GM19467 (cell line): ENCODE data around the gene CORO2B.

Experiments
- ATAC-seq: cut with Tn5 transposase; IDR thresholded peaks from one replicate; pipeline ENCODE4 v1.9.1; 2021; ENCODE audit warnings: mild to moderate bottlenecking, moderate library complexity; ENCODE audit not compliant: unreplicated experiment

CORO2B gene

GRCh38 chr15:68765602-68766368, 187.0 kb downstream of the CORO2B start:
- ATAC-seq, result no peak

DNA sequence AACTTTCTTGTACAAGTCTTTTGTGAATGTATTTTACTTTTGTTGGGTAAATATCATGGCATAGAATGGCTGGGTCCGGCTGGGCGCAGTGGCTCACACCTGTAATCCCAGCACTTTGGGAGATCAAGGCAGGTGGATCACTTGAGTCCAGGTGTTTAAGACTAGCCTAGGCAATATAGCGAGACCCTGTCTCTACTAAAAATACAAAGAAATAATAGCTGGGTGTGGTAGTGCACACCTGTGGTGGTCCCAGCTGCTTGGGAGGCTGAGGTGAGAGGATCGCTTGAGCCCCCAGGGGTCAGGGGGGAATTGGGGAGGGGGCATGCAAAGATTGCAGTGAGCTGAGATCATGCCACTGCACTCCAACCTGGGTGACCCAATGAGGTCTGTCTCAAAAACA, 189.0 kb downstream of the CORO2B start:
- no peak for ATAC-seq

DNA sequence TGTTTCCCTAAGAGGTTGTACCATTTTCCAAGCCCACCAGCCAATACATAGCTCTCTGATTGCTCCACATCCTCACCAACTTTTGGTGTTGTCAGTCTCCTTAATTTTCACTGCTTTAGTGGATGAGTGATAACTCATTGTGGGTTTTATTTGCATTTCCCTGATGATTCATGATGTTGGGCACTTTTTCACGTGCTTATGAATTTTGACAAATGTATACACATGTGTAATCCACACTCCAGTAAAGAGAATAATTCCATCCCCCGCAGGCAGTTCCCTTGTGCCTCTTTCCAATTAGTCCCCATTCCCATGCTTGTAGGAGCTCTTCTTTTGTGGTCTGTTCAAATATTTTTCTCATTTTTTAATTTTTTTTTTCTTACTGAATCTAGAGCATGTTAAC, 189.5 kb downstream of the CORO2B start:
- ATAC-seq, result no peak

GRCh38 chr15:68769702-68770101, 190.9 kb downstream of the CORO2B start:
- no peak for ATAC-seq

DNA sequence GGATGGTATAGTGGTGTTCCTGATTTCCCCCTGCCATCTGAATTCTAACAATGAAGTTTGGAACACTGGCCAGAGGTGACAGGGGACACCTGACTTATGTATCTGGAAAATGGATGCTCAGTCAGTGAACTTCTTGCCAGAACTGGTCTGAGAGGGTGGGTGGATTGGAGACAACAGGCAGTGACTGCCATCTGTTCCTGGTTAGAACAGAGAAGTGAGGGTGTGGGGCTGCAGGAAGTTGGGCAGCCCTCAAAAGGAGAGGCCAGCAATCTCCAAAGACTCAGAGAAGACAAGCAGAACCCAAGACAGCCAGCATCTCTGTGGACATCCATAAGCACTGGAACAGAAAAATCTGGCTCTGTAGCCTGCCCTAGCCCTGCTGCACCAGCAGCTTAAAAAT, 191.4 kb downstream of the CORO2B start:
- no peak for ATAC-seq

DNA sequence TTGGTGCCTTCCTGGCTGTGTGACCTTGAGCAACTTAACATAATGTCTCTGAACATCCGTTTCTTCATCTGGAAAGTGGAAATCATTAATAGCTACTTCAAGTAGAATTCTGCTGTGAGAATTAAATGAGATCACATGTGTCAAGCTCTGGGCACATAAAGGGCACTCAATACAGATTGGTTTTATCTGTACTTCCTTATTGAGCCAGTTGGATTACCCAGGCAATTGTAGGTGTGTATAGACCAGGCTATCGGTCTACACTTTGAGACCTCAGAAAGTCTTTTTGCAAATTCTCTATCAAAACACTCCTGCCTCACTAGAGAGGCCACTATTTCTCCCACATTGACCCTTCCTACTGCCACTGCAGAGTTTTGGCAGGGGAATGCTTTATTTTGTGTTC, 194.2 kb downstream of the CORO2B start:
- no peak for ATAC-seq

- ATAC-seq, result no peak
Measured at GRCh38 chr15:68774120-68774519, 195.3 kb downstream of the CORO2B start.

GRCh38 chr15:68774521-68775235, 195.9 kb downstream of the CORO2B start:
- no peak for ATAC-seq

GRCh38 chr15:68775236-68775577, 196.4 kb downstream of the CORO2B start:
- no peak for ATAC-seq

DNA sequence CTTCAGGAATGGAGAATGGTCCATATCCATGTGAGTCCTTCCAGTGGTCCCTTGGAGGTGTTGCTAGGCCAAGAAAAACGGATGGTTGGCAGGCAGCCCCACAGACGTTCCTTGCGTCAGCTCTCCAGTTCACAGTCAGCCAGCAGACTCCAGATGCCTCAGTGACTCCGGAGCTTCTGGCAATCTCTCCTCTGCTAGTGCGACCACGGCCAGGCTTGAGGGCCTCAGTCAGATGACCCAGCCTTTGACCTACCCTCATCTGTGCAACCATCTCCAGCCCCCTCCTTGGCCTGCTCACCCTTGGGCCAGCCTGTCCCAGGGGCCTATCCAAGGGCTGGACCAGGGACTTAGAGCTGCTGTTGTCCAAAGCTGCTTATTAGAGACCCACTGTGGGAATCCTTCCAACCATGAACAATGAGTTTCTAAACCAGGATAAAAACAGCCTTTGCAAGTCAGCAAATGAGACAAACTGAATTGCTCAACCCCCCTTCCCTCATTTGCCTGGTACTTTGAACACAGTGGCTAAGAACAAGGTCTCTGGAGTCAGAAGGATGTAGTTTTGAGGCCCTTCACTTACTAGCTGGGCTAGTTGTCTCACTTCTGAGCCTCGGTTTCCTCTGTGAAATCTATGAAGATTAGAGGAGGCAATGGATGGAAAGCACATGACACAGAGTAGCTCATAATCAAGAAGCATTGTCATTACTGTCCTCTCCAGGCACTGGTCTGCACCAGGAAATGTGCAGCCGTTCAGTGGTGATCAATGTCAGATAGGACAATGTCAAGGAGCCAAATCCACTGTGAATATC, 197.1 kb downstream of the CORO2B start:
- no peak for ATAC-seq

GRCh38 chr15:68776477-68777270, 197.9 kb downstream of the CORO2B start:
- ATAC-seq, result no peak
